Fibroblast of skin of back (primary cell): Measurements from ENCODE around the gene CLIC2.

Experiments used
- DNase-seq: peaks from one replicate; pipeline ENCODE4 v3.0.0-alpha.2; 2013

Gene CLIC2

GRCh38 chrX:155262970-155263754, 71.3 kb downstream of the CLIC2 start:
- DNase-seq = no peak

- no peak for DNase-seq
Measured at GRCh38 chrX:155259752-155260151, 74.7 kb downstream of the CLIC2 start.

- no peak for DNase-seq
Measured at GRCh38 chrX:155251391-155251790, 83.0 kb downstream of the CLIC2 start.

- no peak for DNase-seq
Measured at GRCh38 chrX:155247497-155247896, 86.9 kb downstream of the CLIC2 start.

GRCh38 chrX:155246748-155247147, 87.7 kb downstream of the CLIC2 start:
- DNase-seq = peak; percentile 1

GRCh38 chrX:155242300-155242699, 92.1 kb downstream of the CLIC2 start:
- no peak for DNase-seq

- DNase-seq = no peak
Measured at GRCh38 chrX:155237719-155238118, 96.7 kb downstream of the CLIC2 start.

GRCh38 chrX:155235891-155236290, 98.5 kb downstream of the CLIC2 start:
- no peak for DNase-seq

- DNase-seq = no peak
Measured at GRCh38 chrX:155231163-155231562, 103.3 kb downstream of the CLIC2 start.
